Endodermal cell (in vitro differentiated cells): ENCODE measurements around the gene INSIG1. TPM values are rescaled to one million over a fixed set of nuclear protein-coding genes. Genes with fewer than 3 reads are reported as not detected.

ENCODE experiments used
- DNase-seq: peaks from one replicate; pipeline ENCODE4 v3.0.0-alpha.2; 2017
- H3K27ac ChIP-seq: 2 replicates; pipeline ENCODE4 v1.5.1; 2013; ENCODE audit warnings: mild to moderate bottlenecking, low read depth, low read length, moderate library complexity
- H3K27me3 ChIP-seq: 2 replicates; pipeline ENCODE4 v1.6.1; 2013; ENCODE audit warnings: mild to moderate bottlenecking, low read length, moderate library complexity; ENCODE audit not compliant: insufficient read depth, control insufficient read depth, poor library complexity, severe bottlenecking
- H3K36me3 ChIP-seq: 2 replicates; pipeline ENCODE4 v1.7.0; 2013; ENCODE audit warnings: mild to moderate bottlenecking, low read length, moderate library complexity; ENCODE audit not compliant: control insufficient read depth, insufficient read depth
- H3K4me1 ChIP-seq: one replicate; pipeline ENCODE4 v1.7.0; 2013; ENCODE audit warnings: low read length; ENCODE audit not compliant: control insufficient read depth, insufficient read depth
- H3K4me3 ChIP-seq: 2 replicates; pipeline ENCODE4 v1.5.1; 2013; ENCODE audit warnings: mild to moderate bottlenecking, low read length, moderate library complexity
- H3K9ac ChIP-seq: 2 replicates; pipeline ENCODE4 v1.6.1; 2013; ENCODE audit warnings: mild to moderate bottlenecking, low read length, moderate library complexity; ENCODE audit not compliant: poor library complexity, severe bottlenecking; ENCODE audit errors: extremely low read depth
- H3K9me3 ChIP-seq: 2 replicates; pipeline ENCODE4 v1.6.1; 2013; ENCODE audit warnings: mild to moderate bottlenecking, low read length, moderate library complexity; ENCODE audit not compliant: control insufficient read depth
- H3K27ac Mint-ChIP-seq: 2 replicates; pipeline ENCODE4 v1.8.0; 2020; ENCODE audit warnings: mixed read lengths
- H3K27me3 Mint-ChIP-seq: 2 replicates; pipeline ENCODE4 v1.8.0; 2021; ENCODE audit warnings: mild to moderate bottlenecking, mixed read lengths; ENCODE audit not compliant: insufficient read depth
- H3K36me3 Mint-ChIP-seq: 2 replicates; pipeline ENCODE4 v1.8.0; 2020; ENCODE audit warnings: low read depth, mixed read lengths
- H3K4me1 Mint-ChIP-seq: 2 replicates; pipeline ENCODE4 v1.8.0; 2020; ENCODE audit warnings: mixed read lengths
- H3K4me3 Mint-ChIP-seq: 2 replicates; pipeline ENCODE4 v1.8.0; 2020; ENCODE audit warnings: mild to moderate bottlenecking, moderate library complexity, mixed read lengths
- H3K9me3 Mint-ChIP-seq: 2 replicates; pipeline ENCODE4 v1.8.0; 2020; ENCODE audit warnings: mild to moderate bottlenecking, mixed read lengths
- CTCF ChIP-seq: fragments of 200-600 bp; sonication (generic); conservative IDR thresholded peaks from 2 replicates; pipeline ENCODE4 v1.5.0; 2021; ENCODE audit warnings: antibody characterized with exemption, mild to moderate bottlenecking
- WGBS, 2 experiments: methylation state at CpG; one replicate each; pipeline versions ENCODE4 v1.1.5 to v1.1.7; 2013; ENCODE audit warnings: missing lambda C conversion rate in 2 of 2, mixed read lengths in 1 of 2; ENCODE audit not compliant: insufficient coverage in 1 of 2, insufficient read length in 1 of 2; 5-methylcytosine and 5-hydroxymethylcytosine counted together
- total RNA-seq, 2 donors: library from RNA; stranded (reverse); fragmentation: NEBNext Ultra II Directional in 1 of 2; extraction: Animal tissue kit (Norgen Biotek cat#: 25700) in 1 of 2; gene quantifications; 2 replicates in 1 of 2; 3 replicates in 1 of 2; pipeline ENCODE4 v1.2.1, GENCODE V29; 2021

INSIG1 gene
- total RNA-seq, 2 donors from 2014 or later: 27.2 to 36.9 TPM

GRCh38 chr7:155358066-155358947 is 60.6 kb downstream of the INSIG1 start:
- WGBS, 2 experiments: 39 to 50% methylated on average over 21 to 40 of the region's 40 CpGs
- Mint-ChIP-seq H3K27me3 (peaks cover 79% of the 10 kb centered on the region), H3K36me3 (no peaks in the 10 kb centered on the region), H3K27ac (no peak overlapping the region), H3K4me1 (peaks cover 14% of the 10 kb centered on the region), H3K9me3 (no peaks in the 10 kb centered on the region), H3K4me3 (no peak overlapping the region)
- Histone ChIP-seq H3K36me3 (no peaks in the 10 kb centered on the region), H3K4me1 (no peaks in the 10 kb centered on the region), H3K27me3 (peaks cover 57% of the 10 kb centered on the region), H3K4me3 (no peak overlapping the region), H3K9ac (no peak overlapping the region), H3K9me3 (no peaks in the 10 kb centered on the region), H3K27ac (no peak overlapping the region)
- DNase-seq: peak; percentile 69
- peak; percentile 11 for TF ChIP-seq CTCF

GRCh38 chr7:155358948-155359712 is 61.5 kb downstream of the INSIG1 start:
- H3K36me3 Mint-ChIP-seq: no peaks in the 10 kb centered on the region
- Histone ChIP-seq H3K4me3 (no peak overlapping the region), H3K36me3 (no peaks in the 10 kb centered on the region), H3K27ac (no peak overlapping the region), H3K9ac (no peak overlapping the region), H3K4me1 (peaks cover 4% of the 10 kb centered on the region), H3K27me3 (peaks cover 63% of the 10 kb centered on the region), H3K9me3 (no peaks in the 10 kb centered on the region)
- TF ChIP-seq CTCF: no peak
- H3K27ac Mint-ChIP-seq: no peak overlapping the region
- H3K27me3 Mint-ChIP-seq: peaks cover 84% of the 10 kb centered on the region
- peak; percentile 65 for DNase-seq
- no peaks in the 10 kb centered on the region for H3K9me3 Mint-ChIP-seq
- H3K4me1 Mint-ChIP-seq: peaks cover 22% of the 10 kb centered on the region
- H3K4me3 Mint-ChIP-seq: no peak overlapping the region
- 54 to 57% methylated on average over 10 to 16 of the region's 16 CpGs for WGBS, 2 experiments

Other genes with a start within 250 kb of the INSIG1 start
- gene HTR5A, start 227.6 kb upstream of the INSIG1 start, total RNA-seq: under 1 TPM; 0.11 to 0.46 TPM
- gene EN2, start 160.3 kb downstream of the INSIG1 start, total RNA-seq: not detected
- under 1 TPM in 1 of 2 donors, not detected in 1; 0.33 TPM for gene CNPY1, start 248.7 kb downstream of the INSIG1 start, total RNA-seq